Endothelial cell of umbilical vein (primary cell): ENCODE data around the gene SORCS2. TPM values are rescaled to one million over a fixed set of nuclear protein-coding genes. Genes with fewer than 3 reads are reported as not detected.

Experiments
- BruUV-seq: library from RNA; stranded (reverse); fragments of 400-500 nt; replicated peaks from 2 replicates; lab custom pipeline; 2021; lab: Mats Ljungman, UMichigan
- CTCF ChIA-PET: fragments of 300-600, 350-600 bp; sonication (Branson Sonifier 250); formaldehyde crosslinking; loops from one replicate; lab custom pipeline; 2021; ENCODE audit warnings: antibody characterized with exemption, inconsistent platforms; lab: Charles Lee
- POLR2A ChIA-PET: fragments of 300-600, 350-600 bp; sonication (Branson Sonifier 250); formaldehyde crosslinking; loops from one replicate; lab custom pipeline; 2021; ENCODE audit warnings: antibody characterized with exemption, inconsistent platforms; lab: Charles Lee
- DNase-seq: peaks from one replicate; pipeline ENCODE4 v3.0.0-alpha.2; 2011; ENCODE audit warnings: low read depth, low spot score
- FAIRE-seq: peaks from 2 replicates; lab custom pipeline; 2011; peaks lifted over from hg19 to GRCh38; lab: Jason Lieb, UNC
- H2AFZ ChIP-seq: 2 replicates; pipeline ENCODE4 v1.6.0; 2012; ENCODE audit warnings: low read depth, low read length, control low read depth, inconsistent platforms
- H3K27ac ChIP-seq: 2 replicates; pipeline ENCODE4 v1.5.1; 2011; ENCODE audit warnings: low read depth, mild to moderate bottlenecking, control low read depth, low read length, moderate library complexity; ENCODE audit not compliant: insufficient read depth
- H3K27me3 ChIP-seq, 2 experiments: 2 replicates each; pipeline versions ENCODE4 v1.6.0 to v1.6.1; 2011; ENCODE audit warnings: low read length in 2 of 2, mixed read lengths in 1 of 2; ENCODE audit not compliant: control insufficient read depth in 2 of 2, insufficient read depth in 2 of 2
- H3K36me3 ChIP-seq, 2 experiments: 2 replicates in 1 of 2; 3 replicates in 1 of 2; pipeline ENCODE4 v1.5.1; 2011; ENCODE audit warnings: low read length in 2 of 2, mild to moderate bottlenecking in 1 of 2, moderate library complexity in 1 of 2; ENCODE audit not compliant: control insufficient read depth in 2 of 2, insufficient read depth in 2 of 2; ENCODE audit errors: extremely low read depth in 1 of 2
- H3K4me1 ChIP-seq: 3 replicates; pipeline ENCODE4 v1.5.1; 2011; ENCODE audit warnings: mild to moderate bottlenecking, low read length; ENCODE audit not compliant: control insufficient read depth, insufficient read depth; ENCODE audit errors: extremely low read depth
- H3K4me2 ChIP-seq: 2 replicates; pipeline ENCODE4 v1.6.1; 2011; ENCODE audit warnings: low read length, control low read depth, mixed read lengths; ENCODE audit not compliant: insufficient read depth
- H3K4me3 ChIP-seq, 3 experiments: fragments of 200-600 bp in 1 of 3; sonication (generic), shearing (Covaris generic) in 1 of 3; replicated peaks in 1 of 3; 2 replicates each; pipeline ENCODE4 v1.5.1; 2011 to 2016; ENCODE audit warnings: control low read depth in 3 of 3, low read length in 3 of 3, mild to moderate bottlenecking in 2 of 3, inconsistent platforms in 1 of 3, low read depth in 1 of 3, moderate library complexity in 1 of 3; ENCODE audit not compliant: insufficient read depth in 1 of 3
- H3K79me2 ChIP-seq: 2 replicates; pipeline ENCODE4 v1.6.0; 2012; ENCODE audit warnings: low read length, inconsistent platforms; ENCODE audit not compliant: control insufficient read depth, insufficient read depth
- H3K9ac ChIP-seq: replicated peaks from 2 replicates; pipeline ENCODE3; 2011; ENCODE audit warnings: low read length, control low read depth; ENCODE audit not compliant: insufficient read depth; ENCODE audit errors: extremely low read depth
- H3K9me1 ChIP-seq: replicated peaks from 3 replicates; pipeline ENCODE4 v1.6.0; 2011; ENCODE audit warnings: mild to moderate bottlenecking, low read length; ENCODE audit not compliant: control insufficient read depth, insufficient read depth; ENCODE audit errors: extremely low read depth
- H3K9me3 ChIP-seq: replicated peaks from 2 replicates; pipeline ENCODE4 v1.5.1; 2012; ENCODE audit warnings: low read length, inconsistent platforms; ENCODE audit not compliant: control insufficient read depth, insufficient read depth
- H4K20me1 ChIP-seq: replicated peaks from 2 replicates; pipeline ENCODE3; 2011; ENCODE audit warnings: mild to moderate bottlenecking, low read length; ENCODE audit not compliant: control insufficient read depth, insufficient read depth; ENCODE audit errors: extremely low read depth
- EZH2 ChIP-seq: IDR thresholded peaks from 2 replicates; pipeline ENCODE4 v1.6.1; 2012; ENCODE audit warnings: borderline replicate concordance, low read depth, mild to moderate bottlenecking, moderate library complexity, low read length, inconsistent platforms; ENCODE audit not compliant: severe bottlenecking
- FOS ChIP-seq: IDR thresholded peaks from 2 replicates; pipeline ENCODE4 v1.6.1; 2011; ENCODE audit warnings: mild to moderate bottlenecking, low read length, moderate library complexity, borderline replicate concordance; ENCODE audit not compliant: insufficient read depth
- GATA2 ChIP-seq: IDR thresholded peaks from 2 replicates; pipeline ENCODE4 v1.7.0; 2011; ENCODE audit warnings: low read depth, mild to moderate bottlenecking, moderate library complexity, mixed read lengths, low read length; ENCODE audit not compliant: insufficient read length, insufficient read depth
- JUN ChIP-seq: IDR thresholded peaks from 2 replicates; pipeline ENCODE4 v1.6.1; 2011; ENCODE audit warnings: borderline replicate concordance, low read depth; ENCODE audit not compliant: insufficient read length, insufficient read depth
- MYC ChIP-seq: IDR thresholded peaks from one replicate; pipeline ENCODE4 v1.6.1; 2011; ENCODE audit warnings: mild to moderate bottlenecking, low read depth, low read length
- POLR2A ChIP-seq: IDR thresholded peaks from 2 replicates; pipeline ENCODE4 v1.6.1; 2012; ENCODE audit warnings: low read depth, mild to moderate bottlenecking, control low read depth, low read length
- POLR2AphosphoS5 ChIP-seq: IDR thresholded peaks from 2 replicates; pipeline ENCODE4 v1.6.1; 2012; ENCODE audit warnings: low read depth, mild to moderate bottlenecking, control low read depth, low read length, moderate library complexity; ENCODE audit not compliant: insufficient read depth
- dilution Hi-C: fragments of 300-500 bp; cut with MboI; formaldehyde crosslinking; loops from one replicate; pipeline ENCODE4 v1.15.0; 2019; ENCODE audit warnings: low sequenced_read_pairs; ENCODE audit not compliant: extremely low pct_ligation_motif_present
- intact Hi-C: fragments of 100-400 bp; cut with micrococcal nuclease; formaldehyde crosslinking; loops from one replicate; pipeline ENCODE4 v1.10.0; 2022
- polyA plus RNA-seq, 4 experiments: library from polyadenylated mRNA; depleted of rRNA in 3 of 4; stranded (reverse) in 3 of 4; unstranded in 1 of 4; fragments of >200 nt; gene quantifications; 2 replicates each; pipeline versions ENCODE4 v1.2.1 to v1.2.3, GENCODE V29; 2011 to 2012; ENCODE audit warnings: missing spikeins in 1 of 4
- total RNA-seq: library from RNA; stranded (reverse); gene quantifications from 2 replicates; pipeline ENCODE4 v1.2.3, GENCODE V29; 2021
- TF ChIP-seq, protein P1 (sequence below), 2 donors: IDR thresholded peaks; 1 replicate in 1 of 2; 2 replicates in 1 of 2; pipeline ENCODE4 v1.5.1; 2011; ENCODE audit warnings: low read length in 2 of 2, mild to moderate bottlenecking in 2 of 2, moderate library complexity in 2 of 2, control low read depth in 1 of 2, inconsistent platforms in 1 of 2, low read depth in 1 of 2; ENCODE audit not compliant: insufficient read depth in 1 of 2; ENCODE audit errors: extremely low read depth in 1 of 2
- TF ChIP-seq, protein P2 (sequence below): IDR thresholded peaks from 2 replicates; pipeline ENCODE4 v1.6.1; 2011; ENCODE audit not compliant: insufficient read depth, insufficient read length

SORCS2 gene
- total and polyA plus RNA-seq, 2 donors (not counting 3 experiments of a cell fraction or from before 2014, with no cell fraction given): not detected

GRCh38 chr4:7253837-7254236, 61.5 kb downstream of the SORCS2 start:
- dilution Hi-C loops: no loop called here
- no peaks in the 10 kb centered on the region for H3K4me1 ChIP-seq
- FAIRE-seq (no peak), DNase-seq (no peak)
- H2AFZ ChIP-seq: no peak overlapping the region
- no peaks in the 10 kb centered on the region for H3K36me3 ChIP-seq
- H3K79me2 ChIP-seq: no peaks in the 10 kb centered on the region
- no peak overlapping the region for H3K27ac ChIP-seq
- CTCF ChIA-PET: no interaction called here
- H3K9me1 ChIP-seq: no peaks in the 10 kb centered on the region
- H4K20me1 ChIP-seq: no peaks in the 10 kb centered on the region
- no peaks in the 10 kb centered on the region for H3K27me3 ChIP-seq
- POLR2A ChIA-PET: no interaction called here
- intact Hi-C loops: no loop called here
- no peak overlapping the region for H3K9ac ChIP-seq
- BruUV-seq: no TSS peak
- no peak overlapping the region for H3K4me3 ChIP-seq
- TF ChIP-seq POLR2AphosphoS5 (no peak), GATA2 (no peak), FOS (no peak), EZH2 (no peak), POLR2A (no peak), MYC (no peak), JUN (no peak)
- TF ChIP-seq, protein P1, sequence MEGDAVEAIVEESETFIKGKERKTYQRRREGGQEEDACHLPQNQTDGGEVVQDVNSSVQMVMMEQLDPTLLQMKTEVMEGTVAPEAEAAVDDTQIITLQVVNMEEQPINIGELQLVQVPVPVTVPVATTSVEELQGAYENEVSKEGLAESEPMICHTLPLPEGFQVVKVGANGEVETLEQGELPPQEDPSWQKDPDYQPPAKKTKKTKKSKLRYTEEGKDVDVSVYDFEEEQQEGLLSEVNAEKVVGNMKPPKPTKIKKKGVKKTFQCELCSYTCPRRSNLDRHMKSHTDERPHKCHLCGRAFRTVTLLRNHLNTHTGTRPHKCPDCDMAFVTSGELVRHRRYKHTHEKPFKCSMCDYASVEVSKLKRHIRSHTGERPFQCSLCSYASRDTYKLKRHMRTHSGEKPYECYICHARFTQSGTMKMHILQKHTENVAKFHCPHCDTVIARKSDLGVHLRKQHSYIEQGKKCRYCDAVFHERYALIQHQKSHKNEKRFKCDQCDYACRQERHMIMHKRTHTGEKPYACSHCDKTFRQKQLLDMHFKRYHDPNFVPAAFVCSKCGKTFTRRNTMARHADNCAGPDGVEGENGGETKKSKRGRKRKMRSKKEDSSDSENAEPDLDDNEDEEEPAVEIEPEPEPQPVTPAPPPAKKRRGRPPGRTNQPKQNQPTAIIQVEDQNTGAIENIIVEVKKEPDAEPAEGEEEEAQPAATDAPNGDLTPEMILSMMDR (IDR thresholded peaks at IDR 0.05; ENCODE audit: extremely low read depth in 1 of 2, insufficient read depth in 1 of 2, low read depth in 1 of 2, low read length in 2 of 2): no peak
- TF ChIP-seq, protein P2, sequence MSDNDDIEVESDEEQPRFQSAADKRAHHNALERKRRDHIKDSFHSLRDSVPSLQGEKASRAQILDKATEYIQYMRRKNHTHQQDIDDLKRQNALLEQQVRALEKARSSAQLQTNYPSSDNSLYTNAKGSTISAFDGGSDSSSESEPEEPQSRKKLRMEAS: no peak
- H3K4me2 ChIP-seq: no peak overlapping the region
- no peaks in the 10 kb centered on the region for H3K9me3 ChIP-seq
